ENCODE results near the gene GAS2L2.

GAS2L2 gene

DNA sequence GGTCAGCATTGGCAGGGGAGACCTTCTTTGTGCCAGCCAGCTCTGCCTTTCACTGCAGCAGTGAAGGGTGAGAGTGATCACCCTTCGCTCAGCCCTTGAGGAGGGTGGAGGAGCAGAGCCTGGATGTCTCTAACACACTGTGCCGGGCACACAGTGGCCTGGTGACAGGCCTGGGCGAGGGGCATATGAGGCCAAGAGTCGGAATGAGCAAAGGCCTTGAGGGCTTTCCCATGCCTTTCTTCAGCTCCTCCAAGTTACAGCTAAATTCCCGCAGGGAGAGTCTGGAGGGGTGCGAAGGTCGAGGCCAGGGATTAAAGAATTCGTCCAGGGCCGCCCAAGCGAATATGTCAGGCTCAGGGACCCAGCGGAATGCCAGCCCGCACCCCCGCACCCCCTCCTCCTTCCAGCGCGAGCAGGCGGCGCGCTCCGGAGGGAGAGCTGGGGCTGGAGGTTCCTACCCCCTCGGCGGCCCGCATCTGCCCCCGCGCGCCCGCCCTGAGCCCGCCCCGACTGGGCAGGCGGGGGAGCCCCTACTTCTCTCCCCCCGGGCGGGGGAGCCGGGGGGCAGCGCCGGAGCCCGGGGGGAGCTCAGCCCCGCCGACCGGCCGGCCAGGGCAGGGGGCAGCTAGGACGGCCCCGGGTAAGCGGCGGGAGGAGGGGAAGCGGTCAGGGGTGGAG lies 21.7 kb downstream of the GAS2L2 start, which contains the start of gene RASL10B:
TSS of gene RASL10B (plus strand) at position 401 of the 678 bp plus-strand sequence. CDS start 3,546 bp downstream, outside the sequence.
- peaks cover 33% of the 10 kb centered on the region for H3K36me3 ChIP-seq (ENCODE audit: insufficient read depth, insufficient read length, low read length)
- DNase-seq (ENCODE audit: low read depth, low spot score), result no peak
- no peaks in the 10 kb centered on the region for H3K27me3 ChIP-seq (ENCODE audit: insufficient read depth, insufficient read length)
- no peaks in the 10 kb centered on the region for H3K9me3 ChIP-seq (ENCODE audit: insufficient read depth, low read length)
- no peak for TF ChIP-seq SUZ12 (IDR thresholded peaks at IDR 0.05; ENCODE audit: extremely low read depth, insufficient read depth, insufficient read length)
- no peak for TF ChIP-seq ZNF274 (IDR thresholded peaks at IDR 0.05; ENCODE audit: low read depth, low read length)
- no peak for TF ChIP-seq YY1 (IDR thresholded peaks at IDR 0.05; ENCODE audit: insufficient read depth, insufficient read length)
- H3K9ac ChIP-seq (ENCODE audit: insufficient read length, low read depth), result peak within 1 kb of the TSS; percentile 85
- peaks cover 15% of the 10 kb centered on the region for H3K4me1 ChIP-seq (ENCODE audit: insufficient read depth, insufficient read length)
- H3K4me3 ChIP-seq (ENCODE audit: insufficient read length, low read depth), result peak within 1 kb of the TSS; percentile 74

DNA sequence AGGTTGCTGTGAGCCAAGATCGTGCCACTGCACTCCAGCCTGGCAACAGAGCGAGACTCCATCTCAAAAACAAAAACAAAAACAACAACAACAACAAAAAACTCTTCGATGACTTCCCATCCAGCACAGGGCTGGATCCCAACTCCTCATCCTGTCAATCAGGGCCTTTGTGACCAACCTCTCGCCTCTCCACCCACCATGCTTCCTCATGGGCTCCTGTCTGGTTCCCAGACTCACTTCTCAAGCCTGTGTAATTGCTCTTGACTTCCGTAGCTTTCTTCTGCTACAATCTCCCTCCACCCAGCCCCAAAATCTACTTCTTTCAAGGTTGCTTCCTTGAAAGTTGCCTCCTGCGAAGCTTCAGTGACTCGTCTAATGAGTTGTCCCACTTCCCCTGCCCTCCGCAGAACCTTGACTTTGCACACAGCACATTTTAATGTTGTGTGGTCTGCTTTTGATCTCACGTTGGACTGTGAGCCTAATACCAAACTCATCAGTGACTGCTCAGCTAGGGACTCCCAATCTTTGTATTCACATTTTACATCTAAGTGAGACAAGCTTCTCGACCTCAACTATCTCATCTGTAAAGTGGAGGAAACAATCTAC lies 22.5 kb downstream of the GAS2L2 start:
- Histone ChIP-seq H3K4me1 (ENCODE audit: insufficient read depth, insufficient read length) (peaks cover 20% of the 10 kb centered on the region), H3K9me3 (ENCODE audit: insufficient read depth, low read length) (no peaks in the 10 kb centered on the region), H3K9ac (ENCODE audit: insufficient read length, low read depth) (no peak overlapping the region), H3K4me3 (ENCODE audit: insufficient read length, low read depth) (no peak overlapping the region), H3K36me3 (ENCODE audit: insufficient read depth, insufficient read length, low read length) (peaks cover 31% of the 10 kb centered on the region), H3K27me3 (ENCODE audit: insufficient read depth, insufficient read length) (no peaks in the 10 kb centered on the region)
- no peak for DNase-seq (ENCODE audit: low read depth, low spot score)
- TF ChIP-seq YY1 (IDR thresholded peaks at IDR 0.05; ENCODE audit: insufficient read depth, insufficient read length) (no peak), SUZ12 (IDR thresholded peaks at IDR 0.05; ENCODE audit: extremely low read depth, insufficient read depth, insufficient read length) (no peak), ZNF274 (IDR thresholded peaks at IDR 0.05; ENCODE audit: low read depth, low read length) (no peak)

DNA sequence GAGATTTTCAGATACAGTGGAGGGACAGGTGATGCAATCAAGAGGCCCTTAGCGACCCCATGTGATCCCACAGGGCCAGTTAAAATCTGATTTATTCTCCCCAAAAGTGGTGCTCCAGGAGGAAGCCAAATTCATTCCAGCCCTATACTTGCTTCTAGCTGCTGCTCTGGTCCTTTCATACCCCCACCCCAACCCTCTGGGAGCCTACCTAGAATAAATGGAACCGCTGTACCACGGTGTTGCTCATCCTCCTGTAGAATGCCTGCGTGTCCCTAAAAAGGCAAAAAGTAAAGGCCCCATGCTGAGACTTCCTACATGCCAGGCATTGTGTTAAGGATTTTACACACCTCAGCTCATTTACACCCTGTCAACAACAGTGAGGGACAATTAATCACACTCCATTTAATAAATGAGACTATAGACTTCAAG lies 23.6 kb downstream of the GAS2L2 start:
- no peak overlapping the region for H3K4me3 ChIP-seq (ENCODE audit: insufficient read length, low read depth)
- no peak overlapping the region for H3K9ac ChIP-seq (ENCODE audit: insufficient read length, low read depth)
- no peak for TF ChIP-seq ZNF274 (IDR thresholded peaks at IDR 0.05; ENCODE audit: low read depth, low read length)
- TF ChIP-seq YY1 (IDR thresholded peaks at IDR 0.05; ENCODE audit: insufficient read depth, insufficient read length), result no peak
- no peak for TF ChIP-seq SUZ12 (IDR thresholded peaks at IDR 0.05; ENCODE audit: extremely low read depth, insufficient read depth, insufficient read length)
- H3K4me1 ChIP-seq (ENCODE audit: insufficient read depth, insufficient read length), result peaks cover 20% of the 10 kb centered on the region
- H3K36me3 ChIP-seq (ENCODE audit: insufficient read depth, insufficient read length, low read length), result peaks cover 35% of the 10 kb centered on the region
- H3K27me3 ChIP-seq (ENCODE audit: insufficient read depth, insufficient read length), result no peaks in the 10 kb centered on the region
- no peak for DNase-seq (ENCODE audit: low read depth, low spot score)
- H3K9me3 ChIP-seq (ENCODE audit: insufficient read depth, low read length), result no peaks in the 10 kb centered on the region

DNA sequence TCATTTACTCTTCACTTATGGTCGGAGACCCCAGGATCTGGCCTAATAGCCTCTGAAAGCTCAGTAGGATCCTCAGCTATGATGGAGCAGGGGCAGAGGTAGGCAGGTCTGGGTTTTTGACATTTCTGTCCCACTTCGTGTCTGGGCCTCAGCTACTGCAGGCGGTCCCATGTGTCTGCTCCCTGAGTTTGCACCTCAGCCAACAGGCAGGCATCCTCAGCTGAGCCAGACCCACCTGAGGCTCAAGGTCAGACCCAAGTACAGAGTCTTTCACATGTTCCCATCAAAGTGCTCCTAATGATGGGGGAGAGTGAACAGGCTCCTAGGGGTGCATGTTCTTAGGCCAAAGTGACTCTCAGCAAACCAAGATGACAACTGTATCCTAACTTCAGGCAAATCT lies 24.5 kb downstream of the GAS2L2 start:
- H3K9ac ChIP-seq (ENCODE audit: insufficient read length, low read depth), result no peak overlapping the region
- H3K27me3 ChIP-seq (ENCODE audit: insufficient read depth, insufficient read length), result no peaks in the 10 kb centered on the region
- H3K36me3 ChIP-seq (ENCODE audit: insufficient read depth, insufficient read length, low read length), result peaks cover 35% of the 10 kb centered on the region
- no peak for DNase-seq (ENCODE audit: low read depth, low spot score)
- peaks cover 20% of the 10 kb centered on the region for H3K4me1 ChIP-seq (ENCODE audit: insufficient read depth, insufficient read length)
- H3K4me3 ChIP-seq (ENCODE audit: insufficient read length, low read depth), result no peak overlapping the region
- no peaks in the 10 kb centered on the region for H3K9me3 ChIP-seq (ENCODE audit: insufficient read depth, low read length)
- TF ChIP-seq ZNF274 (IDR thresholded peaks at IDR 0.05; ENCODE audit: low read depth, low read length) (no peak), YY1 (IDR thresholded peaks at IDR 0.05; ENCODE audit: insufficient read depth, insufficient read length) (no peak), SUZ12 (IDR thresholded peaks at IDR 0.05; ENCODE audit: extremely low read depth, insufficient read depth, insufficient read length) (no peak)

DNA sequence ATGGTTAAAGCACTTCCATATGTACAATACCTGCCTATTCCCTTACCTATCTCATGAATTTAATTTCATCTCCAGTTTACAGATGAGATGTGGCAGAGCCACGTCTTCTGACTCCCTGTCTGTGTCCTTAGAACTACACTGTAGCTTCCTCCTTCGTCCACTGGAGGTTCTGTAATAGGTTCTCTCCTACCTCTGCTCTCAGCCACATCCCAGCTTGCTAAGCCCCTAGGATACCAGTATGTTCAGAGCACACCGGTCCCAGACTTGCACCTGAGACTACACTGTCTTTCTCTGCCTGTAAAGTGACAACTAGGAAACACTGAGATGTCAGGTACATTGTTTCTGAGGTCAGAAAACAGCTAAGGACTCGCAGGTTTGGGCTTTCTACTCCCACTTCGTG lies 25.4 kb downstream of the GAS2L2 start:
- H3K4me3 ChIP-seq (ENCODE audit: insufficient read length, low read depth), result no peak overlapping the region
- DNase-seq (ENCODE audit: low read depth, low spot score), result no peak
- H3K4me1 ChIP-seq (ENCODE audit: insufficient read depth, insufficient read length), result peaks cover 17% of the 10 kb centered on the region
- H3K27me3 ChIP-seq (ENCODE audit: insufficient read depth, insufficient read length), result no peaks in the 10 kb centered on the region
- H3K9me3 ChIP-seq (ENCODE audit: insufficient read depth, low read length), result no peaks in the 10 kb centered on the region
- no peak overlapping the region for H3K9ac ChIP-seq (ENCODE audit: insufficient read length, low read depth)
- TF ChIP-seq YY1 (IDR thresholded peaks at IDR 0.05; ENCODE audit: insufficient read depth, insufficient read length) (no peak), SUZ12 (IDR thresholded peaks at IDR 0.05; ENCODE audit: extremely low read depth, insufficient read depth, insufficient read length) (no peak), ZNF274 (IDR thresholded peaks at IDR 0.05; ENCODE audit: low read depth, low read length) (no peak)
- peaks cover 35% of the 10 kb centered on the region for H3K36me3 ChIP-seq (ENCODE audit: insufficient read depth, insufficient read length, low read length)

DNA sequence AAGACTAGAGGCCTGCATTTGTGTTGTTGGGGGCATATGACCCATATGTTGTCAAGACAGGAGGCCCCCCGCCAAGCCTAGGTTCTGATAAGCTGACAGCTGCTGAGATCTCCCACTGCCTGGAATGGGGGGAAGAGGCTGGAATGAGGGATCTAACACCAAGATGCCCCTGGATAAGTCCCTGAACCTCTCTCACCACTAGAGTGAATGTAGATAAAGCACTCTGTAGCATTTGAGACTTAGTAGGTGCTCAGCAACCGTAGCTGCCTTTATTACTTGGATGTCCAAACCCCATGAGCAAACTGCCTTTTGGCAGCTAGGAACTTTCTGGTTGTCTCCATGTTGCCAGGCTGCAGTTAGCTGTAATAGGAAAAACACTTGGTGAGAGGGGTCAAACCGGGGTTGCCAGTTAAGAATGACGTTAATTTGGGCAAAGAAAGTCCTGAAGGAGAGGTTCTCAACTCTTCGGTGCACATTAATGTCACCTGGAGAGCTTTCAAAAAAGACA lies 26.0 kb downstream of the GAS2L2 start:
- no peak for DNase-seq (ENCODE audit: low read depth, low spot score)
- H3K9me3 ChIP-seq (ENCODE audit: insufficient read depth, low read length), result no peaks in the 10 kb centered on the region
- peaks cover 40% of the 10 kb centered on the region for H3K36me3 ChIP-seq (ENCODE audit: insufficient read depth, insufficient read length, low read length)
- no peak overlapping the region for H3K4me3 ChIP-seq (ENCODE audit: insufficient read length, low read depth)
- no peaks in the 10 kb centered on the region for H3K27me3 ChIP-seq (ENCODE audit: insufficient read depth, insufficient read length)
- TF ChIP-seq SUZ12 (IDR thresholded peaks at IDR 0.05; ENCODE audit: extremely low read depth, insufficient read depth, insufficient read length) (no peak), ZNF274 (IDR thresholded peaks at IDR 0.05; ENCODE audit: low read depth, low read length) (no peak), YY1 (IDR thresholded peaks at IDR 0.05; ENCODE audit: insufficient read depth, insufficient read length) (no peak)
- no peak overlapping the region for H3K9ac ChIP-seq (ENCODE audit: insufficient read length, low read depth)
- H3K4me1 ChIP-seq (ENCODE audit: insufficient read depth, insufficient read length), result peaks cover 17% of the 10 kb centered on the region
